GM12878 (cell line): ENCODE measurements around the gene SLC27A5. TPM values are rescaled to one million over a fixed set of nuclear protein-coding genes. Genes with fewer than 3 reads are reported as not detected.

ENCODE experiments used
- ATAC-seq: fragments of 200-7000 bp; cut with Tn5 transposase; 3 replicates; pipeline ENCODE4 v1.9.1; 2020; ENCODE audit warnings: mild to moderate bottlenecking, moderate library complexity
- BruUV-seq: library from RNA; stranded (reverse); fragments of 400-500 nt; replicated peaks from 2 replicates; lab custom pipeline; 2021; lab: Mats Ljungman, UMichigan
- CTCF ChIA-PET: fragments of 300-600 bp; sonication (Branson Sonifier 250); formaldehyde crosslinking; extraction: SDS; loops from one replicate; lab custom pipeline; 2021; ENCODE audit warnings: inconsistent platforms; lab: Yijun Ruan, JAX
- POLR2A ChIA-PET: fragments of 350-600 bp; formaldehyde crosslinking; extraction: SDS; loops from one replicate; lab custom pipeline; 2021; ENCODE audit warnings: inconsistent platforms; lab: Charles Lee
- RAD21 ChIA-PET: fragments of 300-600 bp; sonication (Branson Sonifier 250); formaldehyde crosslinking; loops from one replicate; lab custom pipeline; 2023; ENCODE audit warnings: antibody characterized with exemption; ENCODE audit not compliant: unreplicated experiment; lab: Charles Lee
- SMC1A ChIA-PET: fragments of 300-600 bp; sonication (Branson Sonifier 250); formaldehyde crosslinking; loops from one replicate; lab custom pipeline; 2023; ENCODE audit not compliant: unreplicated experiment, uncharacterized antibody; lab: Charles Lee
- DNase-seq: peaks from one replicate; pipeline ENCODE4 v3.0.0-alpha.2; 2011; ENCODE audit warnings: low read depth, low spot score
- FAIRE-seq: peaks from 3 replicates; lab custom pipeline; 2011; peaks lifted over from hg19 to GRCh38; lab: Jason Lieb, UNC
- H2AFZ ChIP-seq: 2 replicates; pipeline ENCODE4 v1.6.0; 2011; ENCODE audit warnings: low read depth, low read length, control low read depth; ENCODE audit not compliant: control insufficient read depth
- H3K27ac ChIP-seq: 2 replicates; pipeline ENCODE4 v1.5.1; 2011; ENCODE audit warnings: control low read depth; ENCODE audit not compliant: control insufficient read depth, insufficient read depth
- H3K27me3 ChIP-seq, 2 experiments: replicated peaks in 1 of 2; 2 replicates each; pipeline versions ENCODE4 v1.6.0 to v1.6.1; 2011; ENCODE audit warnings: low read length in 1 of 2; ENCODE audit not compliant: control insufficient read depth in 2 of 2, insufficient read depth in 2 of 2
- H3K36me3 ChIP-seq, 2 experiments: 2 replicates each; pipeline ENCODE4 v1.5.1; 2011; ENCODE audit warnings: low read length in 1 of 2; ENCODE audit not compliant: control insufficient read depth in 2 of 2, insufficient read depth in 2 of 2
- H3K4me1 ChIP-seq: 2 replicates; pipeline ENCODE4 v1.6.1; 2011; ENCODE audit warnings: mild to moderate bottlenecking, low read length, moderate library complexity, mixed read lengths; ENCODE audit not compliant: control insufficient read depth, insufficient read depth
- H3K4me2 ChIP-seq: 2 replicates; pipeline ENCODE4 v1.6.0; 2011; ENCODE audit warnings: control low read depth; ENCODE audit not compliant: control insufficient read depth, insufficient read depth
- H3K4me3 ChIP-seq: fragments of 200-600 bp; sonication (generic); 2 replicates; pipeline ENCODE4 v1.5.1; 2016
- H3K79me2 ChIP-seq: 2 replicates; pipeline ENCODE4 v1.6.0; 2011; ENCODE audit warnings: low read length; ENCODE audit not compliant: control insufficient read depth, insufficient read depth
- H3K9ac ChIP-seq: 2 replicates; pipeline ENCODE4 v1.8.0; 2011; ENCODE audit warnings: low read length, control low read depth, mixed read lengths; ENCODE audit not compliant: control insufficient read depth, insufficient read depth
- H3K9me3 ChIP-seq: replicated peaks from 3 replicates; pipeline ENCODE4 v1.5.1; 2011; ENCODE audit warnings: mild to moderate bottlenecking, low read length; ENCODE audit not compliant: control insufficient read depth, insufficient read depth
- H4K20me1 ChIP-seq: 2 replicates; pipeline ENCODE4 v1.6.0; 2011; ENCODE audit not compliant: control insufficient read depth, insufficient read depth
- GABPA ChIP-seq: IDR thresholded peaks from 2 replicates; pipeline ENCODE4 v1.6.1; 2014; ENCODE audit warnings: antibody characterized with exemption, low read depth, mild to moderate bottlenecking, inconsistent platforms
- GATAD2B ChIP-seq: fragments of 450-650 bp; conservative IDR thresholded peaks from 2 replicates; pipeline ENCODE4 v1.6.1; 2017; ENCODE audit warnings: low read depth, mild to moderate bottlenecking, moderate library complexity
- HCFC1 ChIP-seq: fragments of 150-350 bp; IDR thresholded peaks from 2 replicates; pipeline ENCODE4 v1.6.1; 2014; ENCODE audit warnings: low read length
- POLR2A ChIP-seq: IDR thresholded peaks from 2 replicates; pipeline ENCODE4 v1.6.1; 2011; ENCODE audit warnings: low read depth, mild to moderate bottlenecking, low read length
- RBBP5 ChIP-seq: fragments of 200-600 bp; sonication (generic); conservative IDR thresholded peaks from 2 replicates; pipeline ENCODE4 v1.6.1; 2016
- SIX5 ChIP-seq: IDR thresholded peaks from 2 replicates; pipeline ENCODE4 v1.6.1; 2011; ENCODE audit warnings: mild to moderate bottlenecking, low read depth, low read length, moderate library complexity; ENCODE audit not compliant: severe bottlenecking
- SRF ChIP-seq, 2 experiments: IDR thresholded peaks; 2 replicates each; pipeline ENCODE4 v1.6.1; 2011; ENCODE audit warnings: low read depth in 2 of 2, low read length in 2 of 2, mild to moderate bottlenecking in 1 of 2, moderate library complexity in 1 of 2
- TCF7 ChIP-seq: IDR thresholded peaks from 2 replicates; pipeline ENCODE4 v1.6.1; 2014; ENCODE audit warnings: antibody characterized with exemption, borderline replicate concordance
- WGBS: methylation state at CpG from one replicate; pipeline ENCODE4 v1.1.6; 2016; ENCODE audit warnings: low lambda C conversion rate; ENCODE audit not compliant: insufficient replicate concordance, insufficient coverage; ENCODE audit errors: missing lambda C conversion rate; 5-methylcytosine and 5-hydroxymethylcytosine counted together
- in situ Hi-C: fragments of 300-500 bp; cut with MboI; formaldehyde crosslinking; loops from 9 replicates; pipeline ENCODE4 v1.14.3; 2018; ENCODE audit warnings: mixed read lengths
- intact Hi-C: fragments of 100-400 bp; cut with micrococcal nuclease; formaldehyde crosslinking; loops from one replicate; pipeline ENCODE4 v1.14.2; 2022; ENCODE audit not compliant: unreplicated experiment
- polyA plus RNA-seq, 11 experiments: library from polyadenylated mRNA; depleted of rRNA in 4 of 11; unstranded in 6 of 11; stranded (reverse) in 5 of 11; fragments of >200 nt; fragmentation: Nextera tagmentation in 4 of 11; fragmentation: Illumina TruSeq in 1 of 11; extraction: Ambion mirVana in 4 of 11; extraction: Trizol in 1 of 11; gene quantifications; 1 replicate in 1 of 11; 2 replicates in 10 of 11; pipeline versions ENCODE4 v1.2.1 to v1.2.3, GENCODE V29; 2011 to 2016; ENCODE audit warnings: inconsistent platforms in 2 of 11, missing spikeins in 2 of 11, low read depth in 1 of 11
- total RNA-seq, 4 experiments: library from RNA; depleted of rRNA in 3 of 4; stranded (reverse); fragments of >200 nt in 3 of 4; fragmentation: Illumina TruSeq in 1 of 4; extraction: Trizol in 1 of 4; gene quantifications; 2 replicates each; pipeline versions ENCODE4 v1.2.1 to v1.2.3, GENCODE V29; 2013 to 2021
- TF ChIP-seq, protein P1 (sequence below): IDR thresholded peaks from 2 replicates; pipeline ENCODE4 v1.6.1; 2012; ENCODE audit warnings: improper control_type of control experiment, low read depth, low read length; ENCODE audit not compliant: insufficient replicate concordance
- TF ChIP-seq, protein P2 (sequence below): IDR thresholded peaks from 2 replicates; pipeline ENCODE4 v1.6.1; 2012; ENCODE audit warnings: low read depth, low read length, improper control_type of control experiment

The SLC27A5 gene
- total and polyA plus RNA-seq, 10 of the 15 experiments (the other 5 are each of a cell fraction or from before 2014, with no cell fraction given): 21.2 to 127 (median 31.8) TPM

DNA sequence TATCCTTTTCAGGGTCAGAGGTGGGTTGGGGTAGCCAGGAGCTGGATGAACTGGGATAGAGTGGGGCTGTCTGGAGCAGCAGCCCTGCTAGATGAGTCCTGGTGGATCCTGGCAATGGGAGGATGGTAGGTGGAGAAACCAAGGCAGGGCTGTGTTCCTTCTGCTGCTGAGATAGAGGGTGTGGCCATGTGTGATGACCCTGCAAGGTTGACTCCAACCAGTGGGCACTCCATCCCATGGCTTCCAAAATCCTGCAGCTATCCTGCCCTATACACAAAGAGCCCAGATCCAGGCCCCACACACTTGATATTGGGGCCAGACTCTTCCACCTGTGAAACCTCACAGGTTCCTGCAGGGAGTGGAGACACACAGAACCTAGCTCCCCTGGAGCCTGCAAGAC, 38.0 kb downstream of the SLC27A5 start:
- no peak for FAIRE-seq
- Histone ChIP-seq H3K27me3 (no peaks in the 10 kb centered on the region), H3K4me3 (no peak overlapping the region), H3K27ac (no peak overlapping the region), H3K4me2 (no peak overlapping the region), H3K4me1 (peaks cover 21% of the 10 kb centered on the region), H4K20me1 (no peaks in the 10 kb centered on the region)
- CTCF ChIA-PET: no interaction called here
- TF ChIP-seq POLR2A: peak; percentile 60; the same call in 1 of the 2 replicates
- no peak for TF ChIP-seq SIX5
- TF ChIP-seq, all 136 proteins: peak for 1
- no peak overlapping the region for H3K9ac ChIP-seq
- in situ Hi-C loops: no loop called here
- no peaks in the 10 kb centered on the region for H3K9me3 ChIP-seq
- no TSS peak for BruUV-seq
- no peak for DNase-seq
- no peak for ATAC-seq
- intact Hi-C loops: no loop called here
- H3K36me3 ChIP-seq: peaks cover 7% of the 10 kb centered on the region in 2 experiments
- H3K79me2 ChIP-seq: peaks cover 3% of the 10 kb centered on the region
- RAD21 ChIA-PET: no interaction called here
- SMC1A ChIA-PET: interaction anchor here (0.9 to 1.3 kb wide), 2 partner anchors 15 to 22 kb away, joined by 3 read pairs; partner anchors contain the start of gene ZNF324B
- no peak overlapping the region for H2AFZ ChIP-seq
- POLR2A ChIA-PET: no interaction called here

DNA sequence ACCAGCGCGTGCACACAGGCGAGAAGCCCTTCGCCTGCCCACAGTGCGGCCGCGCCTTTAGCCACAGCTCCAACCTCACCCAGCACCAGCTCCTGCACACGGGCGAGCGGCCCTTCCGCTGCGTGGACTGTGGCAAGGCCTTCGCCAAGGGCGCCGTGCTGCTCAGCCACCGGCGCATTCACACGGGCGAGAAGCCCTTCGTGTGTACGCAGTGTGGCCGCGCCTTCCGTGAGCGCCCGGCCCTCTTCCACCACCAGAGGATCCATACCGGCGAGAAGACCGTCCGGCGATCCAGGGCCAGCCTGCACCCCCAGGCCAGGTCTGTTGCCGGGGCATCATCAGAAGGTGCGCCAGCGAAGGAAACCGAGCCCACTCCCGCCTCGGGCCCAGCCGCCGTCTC, 40.1 kb downstream of the SLC27A5 start:
- CTCF ChIA-PET: no interaction called here
- FAIRE-seq: no peak
- intact Hi-C loops: no loop called here

More for the DNA sequence above, 40.1 kb downstream of the SLC27A5 start:
- Histone ChIP-seq H3K27me3 (no peaks in the 10 kb centered on the region), H3K79me2 (peaks cover 17% of the 10 kb centered on the region), H3K27ac (no peak overlapping the region), H3K9ac (no peak overlapping the region), H3K4me2 (no peak overlapping the region), H3K36me3 (peaks cover 7% of the 10 kb centered on the region in 2 experiments), H3K4me3 (no peak overlapping the region), H3K9me3 (no peaks in the 10 kb centered on the region), H3K4me1 (peaks cover 14% of the 10 kb centered on the region), H2AFZ (no peak overlapping the region)
- no TSS peak for BruUV-seq
- 98% methylated on average over 38 of the region's 39 CpGs for WGBS
- DNase-seq: no peak
- ChIA-PET RAD21 (no interaction called here), SMC1A (interaction anchor here (0.6 kb wide), 1 partner anchor 725 kb away, joined by 3 read pairs; the partner anchor contains the start of gene ZNF776), POLR2A (no interaction called here)
- in situ Hi-C loops: no loop called here
- no peak for ATAC-seq
- TF ChIP-seq SRF (IDR thresholded peaks at IDR 0.05; ENCODE audit: low read depth in 2 of 2, low read length in 2 of 2) (no peak), HCFC1 (no peak), RBBP5 (no peak), TCF7 (no peak), GATAD2B (no peak), GABPA (no peak)
- TF ChIP-seq, protein P1, sequence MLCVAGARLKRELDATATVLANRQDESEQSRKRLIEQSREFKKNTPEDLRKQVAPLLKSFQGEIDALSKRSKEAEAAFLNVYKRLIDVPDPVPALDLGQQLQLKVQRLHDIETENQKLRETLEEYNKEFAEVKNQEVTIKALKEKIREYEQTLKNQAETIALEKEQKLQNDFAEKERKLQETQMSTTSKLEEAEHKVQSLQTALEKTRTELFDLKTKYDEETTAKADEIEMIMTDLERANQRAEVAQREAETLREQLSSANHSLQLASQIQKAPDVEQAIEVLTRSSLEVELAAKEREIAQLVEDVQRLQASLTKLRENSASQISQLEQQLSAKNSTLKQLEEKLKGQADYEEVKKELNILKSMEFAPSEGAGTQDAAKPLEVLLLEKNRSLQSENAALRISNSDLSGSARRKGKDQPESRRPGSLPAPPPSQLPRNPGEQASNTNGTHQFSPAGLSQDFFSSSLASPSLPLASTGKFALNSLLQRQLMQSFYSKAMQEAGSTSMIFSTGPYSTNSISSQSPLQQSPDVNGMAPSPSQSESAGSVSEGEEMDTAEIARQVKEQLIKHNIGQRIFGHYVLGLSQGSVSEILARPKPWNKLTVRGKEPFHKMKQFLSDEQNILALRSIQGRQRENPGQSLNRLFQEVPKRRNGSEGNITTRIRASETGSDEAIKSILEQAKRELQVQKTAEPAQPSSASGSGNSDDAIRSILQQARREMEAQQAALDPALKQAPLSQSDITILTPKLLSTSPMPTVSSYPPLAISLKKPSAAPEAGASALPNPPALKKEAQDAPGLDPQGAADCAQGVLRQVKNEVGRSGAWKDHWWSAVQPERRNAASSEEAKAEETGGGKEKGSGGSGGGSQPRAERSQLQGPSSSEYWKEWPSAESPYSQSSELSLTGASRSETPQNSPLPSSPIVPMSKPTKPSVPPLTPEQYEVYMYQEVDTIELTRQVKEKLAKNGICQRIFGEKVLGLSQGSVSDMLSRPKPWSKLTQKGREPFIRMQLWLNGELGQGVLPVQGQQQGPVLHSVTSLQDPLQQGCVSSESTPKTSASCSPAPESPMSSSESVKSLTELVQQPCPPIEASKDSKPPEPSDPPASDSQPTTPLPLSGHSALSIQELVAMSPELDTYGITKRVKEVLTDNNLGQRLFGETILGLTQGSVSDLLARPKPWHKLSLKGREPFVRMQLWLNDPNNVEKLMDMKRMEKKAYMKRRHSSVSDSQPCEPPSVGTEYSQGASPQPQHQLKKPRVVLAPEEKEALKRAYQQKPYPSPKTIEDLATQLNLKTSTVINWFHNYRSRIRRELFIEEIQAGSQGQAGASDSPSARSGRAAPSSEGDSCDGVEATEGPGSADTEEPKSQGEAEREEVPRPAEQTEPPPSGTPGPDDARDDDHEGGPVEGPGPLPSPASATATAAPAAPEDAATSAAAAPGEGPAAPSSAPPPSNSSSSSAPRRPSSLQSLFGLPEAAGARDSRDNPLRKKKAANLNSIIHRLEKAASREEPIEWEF: no peak
- TF ChIP-seq, protein P2, sequence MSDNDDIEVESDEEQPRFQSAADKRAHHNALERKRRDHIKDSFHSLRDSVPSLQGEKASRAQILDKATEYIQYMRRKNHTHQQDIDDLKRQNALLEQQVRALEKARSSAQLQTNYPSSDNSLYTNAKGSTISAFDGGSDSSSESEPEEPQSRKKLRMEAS: no peak
- TF ChIP-seq, all 136 proteins: peak for 0
- no peaks in the 10 kb centered on the region for H4K20me1 ChIP-seq
